Measurements from ENCODE around the gene MAP3K10. TPM values are rescaled to one million over a fixed set of nuclear protein-coding genes. Genes with fewer than 3 reads are reported as not detected.

MAP3K10 gene
- total RNA-seq, 2 donors from 2014 or later: 35.2 to 39.3 TPM

GRCh38 chr19:40200341-40201099 is 9.3 kb downstream of the MAP3K10 start:
- Histone ChIP-seq H3K4me1 (ENCODE audit: control insufficient read depth, insufficient read depth, low read length) (no peaks in the 10 kb centered on the region), H3K4me3 (ENCODE audit: low read length) (no peak overlapping the region), H3K27ac (ENCODE audit: low read depth, low read length) (no peak overlapping the region), H3K36me3 (ENCODE audit: control insufficient read depth, insufficient read depth, low read length) (no peaks in the 10 kb centered on the region), H3K9me3 (ENCODE audit: control insufficient read depth, low read length) (no peaks in the 10 kb centered on the region), H3K9ac (ENCODE audit: extremely low read depth, low read length, poor library complexity, severe bottlenecking) (no peak overlapping the region), H3K27me3 (ENCODE audit: control insufficient read depth, insufficient read depth, low read length, poor library complexity, severe bottlenecking) (no peaks in the 10 kb centered on the region)
- no peak for DNase-seq
- no peaks in the 10 kb centered on the region for H3K9me3 Mint-ChIP-seq
- peaks cover 34% of the 10 kb centered on the region for H3K36me3 Mint-ChIP-seq (ENCODE audit: low read depth)
- no peaks in the 10 kb centered on the region for H3K4me1 Mint-ChIP-seq
- no peak overlapping the region for H3K4me3 Mint-ChIP-seq
- no peak for TF ChIP-seq CTCF (conservative IDR thresholded peaks at IDR 0.05)
- no peaks in the 10 kb centered on the region for H3K27me3 Mint-ChIP-seq (ENCODE audit: insufficient read depth)
- WGBS, 2 experiments (ENCODE audit: insufficient coverage in 1 of 2, insufficient read length in 1 of 2): 86 to 89% methylated on average over 5 to 9 of the region's 9 CpGs
- H3K27ac Mint-ChIP-seq: no peak overlapping the region

- TF ChIP-seq CTCF (conservative IDR thresholded peaks at IDR 0.05): no peak
- Histone ChIP-seq H3K27ac (ENCODE audit: low read depth, low read length) (no peak overlapping the region), H3K4me3 (ENCODE audit: low read length) (no peak overlapping the region), H3K9me3 (ENCODE audit: control insufficient read depth, low read length) (no peaks in the 10 kb centered on the region), H3K36me3 (ENCODE audit: control insufficient read depth, insufficient read depth, low read length) (peaks cover 5% of the 10 kb centered on the region), H3K27me3 (ENCODE audit: control insufficient read depth, insufficient read depth, low read length, poor library complexity, severe bottlenecking) (no peaks in the 10 kb centered on the region), H3K4me1 (ENCODE audit: control insufficient read depth, insufficient read depth, low read length) (no peaks in the 10 kb centered on the region), H3K9ac (ENCODE audit: extremely low read depth, low read length, poor library complexity, severe bottlenecking) (no peak overlapping the region)
- WGBS, 2 experiments (ENCODE audit: insufficient coverage in 1 of 2, insufficient read length in 1 of 2): 84 to 97% methylated on average over 5 to 16 of the region's 16 CpGs
- no peaks in the 10 kb centered on the region for H3K9me3 Mint-ChIP-seq
- H3K4me3 Mint-ChIP-seq: no peak overlapping the region
- no peak overlapping the region for H3K27ac Mint-ChIP-seq
- peaks cover 40% of the 10 kb centered on the region for H3K36me3 Mint-ChIP-seq (ENCODE audit: low read depth)
- no peaks in the 10 kb centered on the region for H3K27me3 Mint-ChIP-seq (ENCODE audit: insufficient read depth)
- DNase-seq: no peak
- no peaks in the 10 kb centered on the region for H3K4me1 Mint-ChIP-seq
Observed at GRCh38 chr19:40204381-40204780, 13.2 kb downstream of the MAP3K10 start.

GRCh38 chr19:40205760-40206159 is 14.5 kb downstream of the MAP3K10 start:
- H3K9ac ChIP-seq (ENCODE audit: extremely low read depth, low read length, poor library complexity, severe bottlenecking): no peak overlapping the region
- no peaks in the 10 kb centered on the region for H3K4me1 ChIP-seq (ENCODE audit: control insufficient read depth, insufficient read depth, low read length)
- 92 to 94% methylated on average over 12 to 21 of the region's 21 CpGs for WGBS, 2 experiments (ENCODE audit: insufficient coverage in 1 of 2, insufficient read length in 1 of 2)

More at GRCh38 chr19:40205760-40206159, 14.5 kb downstream of the MAP3K10 start:
- Histone ChIP-seq H3K4me3 (ENCODE audit: low read length) (no peak overlapping the region), H3K27me3 (ENCODE audit: control insufficient read depth, insufficient read depth, low read length, poor library complexity, severe bottlenecking) (no peaks in the 10 kb centered on the region), H3K27ac (ENCODE audit: low read depth, low read length) (no peak overlapping the region), H3K36me3 (ENCODE audit: control insufficient read depth, insufficient read depth, low read length) (peaks cover 6% of the 10 kb centered on the region), H3K9me3 (ENCODE audit: control insufficient read depth, low read length) (no peaks in the 10 kb centered on the region)
- TF ChIP-seq CTCF (conservative IDR thresholded peaks at IDR 0.05): no peak
- Mint-ChIP-seq H3K9me3 (no peaks in the 10 kb centered on the region), H3K4me3 (no peak overlapping the region), H3K27ac (no peak overlapping the region), H3K4me1 (no peaks in the 10 kb centered on the region), H3K27me3 (ENCODE audit: insufficient read depth) (no peaks in the 10 kb centered on the region), H3K36me3 (ENCODE audit: low read depth) (peaks cover 49% of the 10 kb centered on the region)
- no peak for DNase-seq
